CD4-positive, alpha-beta T cell treated with Interleukin-4 for 1 hour (primary cell): ENCODE data around the gene NOP9.
"Not testable (repeated sequence)": the region's sequence is repeated elsewhere in the genome, so short reads cannot be mapped to it uniquely, and the experiment has no call there.

Experiments used
- DNase-seq, 2 donors: peaks; one replicate each; pipeline ENCODE4 v3.0.0-alpha.2; 2020 to 2022

The NOP9 gene

DNA sequence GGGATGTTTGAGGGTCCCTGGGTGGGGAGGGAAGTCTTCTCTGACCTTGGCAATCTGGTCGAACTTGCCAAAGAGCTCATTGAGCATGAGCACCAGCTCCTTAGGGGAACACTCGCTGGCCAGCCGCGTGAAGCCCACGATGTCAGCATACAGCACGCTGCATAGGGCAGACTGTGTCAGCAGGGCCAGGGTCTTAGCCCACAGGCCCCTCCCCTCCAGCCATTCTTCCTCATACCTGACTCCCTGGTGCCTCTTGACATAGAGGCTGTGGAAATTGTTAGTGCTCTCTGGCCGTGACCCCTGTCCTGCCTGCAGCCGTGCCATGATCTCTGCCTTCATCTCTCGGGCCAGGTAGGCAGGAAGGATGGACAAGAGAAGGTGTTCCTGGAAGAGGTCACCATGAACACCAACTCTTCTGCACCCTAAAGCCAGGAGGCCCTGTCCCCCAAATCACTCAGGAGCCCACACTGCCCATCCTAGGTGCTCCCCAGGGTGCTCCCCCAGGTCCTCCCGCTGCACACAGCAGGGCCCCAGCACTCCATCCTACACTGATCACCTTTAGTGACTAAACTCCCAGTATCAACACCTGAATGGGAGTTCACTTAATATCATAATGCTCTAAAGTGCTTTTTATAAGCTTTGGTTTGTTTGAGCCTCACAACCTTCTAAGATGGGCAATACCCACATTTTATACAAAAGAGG is 31.5 kb downstream of the NOP9 start:
- DNase-seq, result no peak

DNA sequence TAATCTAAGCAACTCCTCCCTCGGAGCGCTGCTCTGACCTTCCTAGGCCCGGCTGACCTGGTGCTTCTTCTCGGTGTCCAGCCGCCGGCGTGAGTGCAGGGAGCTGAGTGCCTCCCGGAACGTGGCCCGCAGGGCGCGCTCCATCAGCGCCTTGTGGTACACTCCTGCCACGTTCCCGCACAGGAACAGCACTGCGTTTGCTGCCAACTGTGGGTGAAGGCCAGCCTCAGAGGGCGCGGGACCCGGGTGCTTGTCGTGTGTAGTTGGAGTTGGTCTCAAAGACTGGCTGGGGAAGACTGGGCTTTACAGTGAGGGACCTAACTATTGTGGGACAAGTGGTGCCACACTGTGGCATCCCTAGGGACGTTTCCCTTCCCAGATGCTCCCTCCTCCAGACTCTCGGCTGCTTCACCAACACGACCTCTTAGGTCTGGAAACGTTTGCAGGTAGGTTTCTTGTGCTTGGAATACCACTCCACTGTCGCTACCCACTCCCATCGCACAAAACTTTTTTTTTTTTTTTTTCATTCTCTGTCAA is 32.1 kb downstream of the NOP9 start:
- no peak for DNase-seq

- DNase-seq, result peak; percentile 92 to 94
These were observed 32.8 kb downstream of the NOP9 start for GRCh38 chr14:24332268-24332993.

DNA sequence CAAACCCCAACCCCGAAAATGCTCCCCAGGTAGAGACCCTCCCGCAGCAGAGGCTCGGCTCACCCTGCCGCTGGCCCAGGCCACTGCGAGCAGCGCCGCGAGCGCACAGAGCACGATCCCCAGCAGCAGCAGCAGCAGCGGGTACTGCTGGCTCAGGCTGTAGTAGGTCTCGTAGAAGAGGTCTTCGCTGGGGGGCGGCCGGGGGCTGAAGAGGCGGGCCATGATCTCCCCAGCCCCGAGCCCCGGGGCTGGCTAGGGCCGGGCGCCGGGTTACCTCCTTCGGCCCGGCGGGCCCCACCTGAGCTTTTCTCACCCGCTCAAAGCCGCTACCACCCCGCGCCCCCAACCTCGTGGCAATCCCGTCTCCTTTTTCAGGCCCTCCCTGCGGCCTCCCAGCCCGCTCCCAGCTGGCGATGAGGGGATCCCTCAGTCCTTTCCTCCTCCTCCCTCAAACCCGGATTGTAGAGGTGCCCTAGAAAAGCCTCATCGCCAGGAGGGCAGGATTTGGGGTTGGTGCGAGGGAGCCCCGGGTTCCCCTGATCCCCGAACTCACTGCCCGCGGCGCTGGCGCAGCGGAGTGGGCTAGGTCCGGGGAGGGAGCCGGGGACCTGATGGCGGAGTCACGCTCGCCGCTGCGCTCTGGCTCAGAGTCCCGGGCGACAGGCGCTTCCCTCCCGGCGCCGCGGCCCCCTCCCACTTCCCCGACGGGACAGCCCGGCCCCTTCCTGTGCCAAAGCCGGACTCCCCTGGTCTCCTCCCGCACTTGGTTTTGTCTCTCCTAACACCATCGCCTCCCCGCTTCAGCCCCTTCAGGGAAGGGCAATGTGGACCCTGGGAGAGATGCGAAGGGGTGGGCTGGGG is 35.0 kb downstream of the NOP9 start, which contains the start of gene ADCY4:
ADCY4 (minus strand) TSS at position 641 of the 861 bp plus-strand sequence; CDS start at position 222, 419 bp downstream.
- no peak for DNase-seq

- DNase-seq, result no peak
These were observed 36.0 kb downstream of the NOP9 start for GRCh38 chr14:24335461-24336171.

DNA sequence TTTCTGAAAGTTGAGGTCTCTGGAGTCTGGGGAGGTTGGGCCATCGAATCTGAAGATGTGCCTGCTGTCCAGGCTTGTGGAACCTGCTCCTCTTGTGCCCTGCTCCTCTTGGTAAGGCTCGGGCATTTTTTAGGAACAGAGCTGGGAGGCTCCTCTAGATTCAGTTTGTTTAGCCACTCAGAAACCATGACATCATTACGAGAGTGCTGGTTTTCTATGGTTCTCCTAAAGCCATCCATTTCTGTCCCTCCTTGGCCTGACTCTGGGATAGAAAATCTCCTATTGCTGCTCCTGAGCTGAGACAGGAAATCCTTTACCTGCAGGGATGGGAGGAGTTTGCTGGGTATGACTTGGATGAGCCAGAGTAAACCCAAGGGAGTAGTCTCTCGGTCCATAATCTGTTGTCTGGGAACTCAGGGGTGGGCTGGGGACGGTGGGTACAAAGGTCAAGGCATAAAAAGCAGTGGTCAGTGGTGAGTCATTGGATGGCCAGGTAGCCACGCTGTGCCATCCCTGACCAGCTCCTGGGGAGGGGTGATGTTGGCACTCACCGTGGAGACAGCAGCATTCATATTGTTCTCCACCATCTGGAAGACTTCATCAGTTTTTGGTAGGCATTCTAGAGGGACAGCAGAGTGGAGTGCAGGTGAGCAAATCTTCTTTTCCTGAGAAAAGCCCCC is 37.6 kb downstream of the NOP9 start:
- no peak for DNase-seq

GRCh38 chr14:24337824-24338175 is 38.1 kb downstream of the NOP9 start:
- no peak for DNase-seq

GRCh38 chr14:24338843-24339242 is 39.2 kb downstream of the NOP9 start:
- DNase-seq, result no peak

GRCh38 chr14:24339284-24340151 is 39.9 kb downstream of the NOP9 start, which contains the start of gene RIPK3:
Gene RIPK3, minus strand, starts transcription at chr14:24339991. Its CDS starts 165 bp downstream, at chr14:24339826.
- DNase-seq, result peak; percentile 67 to 68

DNA sequence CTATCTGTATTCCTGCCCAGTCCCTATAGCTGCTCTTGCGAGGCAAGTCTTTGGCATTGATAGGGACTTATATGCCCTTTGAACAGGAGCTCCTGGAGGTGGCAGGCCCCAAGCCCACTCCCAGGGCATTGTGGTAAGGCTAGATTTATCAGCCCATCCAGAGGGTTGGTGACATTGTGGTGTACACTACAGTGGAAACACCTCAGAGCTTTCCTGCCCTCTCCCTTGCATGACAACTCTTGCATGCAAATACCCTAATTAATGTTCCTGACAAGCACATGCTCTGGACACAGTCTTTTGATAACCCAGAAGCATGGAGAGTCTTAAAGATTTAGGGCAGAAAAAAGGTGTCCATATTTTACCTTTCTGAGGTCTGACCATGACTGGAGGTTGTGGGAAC is 41.0 kb downstream of the NOP9 start:
- DNase-seq, result no peak

GRCh38 chr14:24342889-24343288 is 43.2 kb downstream of the NOP9 start:
- DNase-seq, result no peak

DNA sequence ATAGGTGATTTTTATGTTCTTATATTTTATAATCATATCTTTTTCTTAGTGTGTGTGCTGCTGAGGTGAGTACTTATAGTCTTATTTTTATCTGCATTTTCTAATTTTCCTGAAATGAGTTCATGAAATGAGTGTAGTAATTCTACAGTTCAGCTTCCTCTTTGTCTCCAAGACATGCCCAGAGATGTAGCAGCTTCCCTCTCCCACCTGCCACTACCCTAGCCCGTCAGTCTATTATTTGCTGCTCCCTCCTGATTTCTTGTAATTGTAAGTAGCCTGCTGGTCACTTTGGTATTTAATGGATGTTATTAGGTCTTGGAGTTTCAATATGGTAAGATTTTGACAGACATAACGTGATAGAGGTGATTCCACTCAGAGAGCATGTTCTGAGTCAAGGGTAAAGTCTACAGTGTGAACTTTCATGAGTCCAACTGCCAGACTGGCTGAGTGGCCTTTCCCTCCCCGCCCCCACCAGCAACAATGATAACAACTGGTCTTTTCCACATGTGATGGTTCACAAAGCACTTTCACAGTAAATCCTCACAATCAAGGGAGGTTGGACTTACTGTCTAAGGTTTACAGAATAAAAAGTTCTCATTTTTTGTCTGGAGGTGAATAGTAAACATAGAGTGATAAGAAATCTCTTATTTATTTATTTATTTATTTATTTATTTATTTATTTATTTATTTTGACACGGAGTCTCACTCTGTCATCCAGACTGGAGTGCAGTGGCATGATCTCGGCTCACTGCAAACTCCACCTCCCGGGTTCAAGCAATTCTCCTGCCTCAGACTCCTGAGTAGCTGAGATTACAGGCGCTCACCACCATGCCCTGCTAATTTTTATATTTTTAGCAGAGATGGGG is 44.4 kb downstream of the NOP9 start:
- no peak for DNase-seq

DNA sequence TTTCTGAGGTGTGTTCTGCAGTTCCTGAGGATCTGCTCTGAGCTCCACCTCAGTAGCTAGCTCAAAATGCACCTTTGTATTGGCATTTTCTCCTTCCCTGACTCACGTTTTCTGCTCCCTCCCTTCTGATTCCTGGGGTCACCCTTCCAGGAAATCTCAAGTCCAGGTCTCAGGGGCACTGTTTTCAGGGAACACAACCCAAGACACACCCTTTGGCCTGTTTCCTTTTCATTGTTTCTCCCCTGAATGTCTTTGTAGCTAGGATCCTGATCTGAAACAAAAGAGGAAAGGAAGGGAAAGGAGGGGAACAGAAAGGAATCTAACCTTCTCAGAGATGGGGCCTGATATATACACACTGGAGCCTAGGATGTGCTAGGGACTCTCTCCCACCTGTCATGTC is 47.5 kb downstream of the NOP9 start:
- DNase-seq, result no peak

GRCh38 chr14:24348186-24348585 is 48.5 kb downstream of the NOP9 start:
- no peak for DNase-seq

GRCh38 chr14:24349742-24350141 is 50.1 kb downstream of the NOP9 start:
- DNase-seq, result no peak

- DNase-seq, result no peak
These were observed 51.9 kb downstream of the NOP9 start for GRCh38 chr14:24351517-24351916.

DNA sequence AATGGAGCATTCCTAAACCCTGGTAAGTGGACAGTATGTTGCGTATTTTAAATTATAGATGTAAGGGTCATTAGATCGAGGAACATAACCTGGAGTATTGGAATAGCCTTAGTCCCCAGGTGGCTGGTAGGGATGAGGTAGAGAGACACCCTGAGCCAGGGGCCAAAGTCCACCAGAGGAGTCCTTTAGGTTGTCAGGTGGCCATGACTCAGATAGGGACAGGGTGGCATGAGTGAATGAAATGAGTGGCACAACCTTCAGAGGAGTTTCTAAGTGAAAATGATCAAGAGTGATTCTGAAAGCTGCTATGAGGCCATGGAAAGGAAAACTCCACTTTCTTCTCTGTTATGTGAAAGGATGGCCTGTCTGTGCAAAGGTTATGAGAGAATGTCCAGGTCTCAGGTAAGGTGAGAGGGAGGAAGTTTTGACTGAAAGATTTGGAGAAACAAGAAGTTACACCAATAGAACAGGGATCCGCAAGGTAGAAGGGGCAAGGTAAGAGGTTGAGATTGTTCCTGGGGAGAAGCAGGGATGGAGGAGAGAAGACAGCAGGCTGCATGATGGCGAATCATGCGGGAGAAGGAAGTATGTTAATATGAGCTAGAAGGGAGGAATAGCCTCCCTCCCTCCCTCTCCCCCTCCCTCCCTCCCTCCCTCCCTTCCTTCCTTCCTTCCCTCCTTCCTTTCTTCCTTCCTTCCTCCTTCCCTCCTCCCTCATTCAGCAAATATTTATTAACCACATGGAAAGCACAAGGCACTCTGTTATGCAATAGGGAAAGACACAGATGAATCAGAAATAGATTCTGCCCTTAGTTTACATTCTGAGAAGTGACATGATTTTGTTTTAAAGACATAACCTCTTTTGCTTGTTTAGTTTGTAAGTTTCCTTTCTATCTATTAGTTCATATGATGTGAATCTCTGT is 54.2 kb downstream of the NOP9 start:
- no peak for DNase-seq

DNA sequence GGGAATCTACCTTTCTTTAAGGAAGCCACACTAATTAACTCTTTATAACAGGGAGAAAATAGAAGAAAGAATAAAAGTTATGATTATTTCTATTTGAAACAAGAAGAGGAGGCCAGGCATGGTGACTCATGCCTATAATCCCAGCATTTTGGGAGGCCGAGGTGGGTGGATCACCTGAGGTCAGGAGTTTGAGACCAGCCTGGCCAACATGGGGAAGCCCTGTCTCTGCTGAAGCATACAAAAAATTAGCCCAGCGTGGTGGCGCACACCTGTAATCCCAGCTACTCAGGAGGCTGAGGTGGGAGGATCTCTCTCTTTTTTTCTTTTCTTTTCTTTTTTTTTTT is 54.8 kb downstream of the NOP9 start:
- not testable (repeated sequence) for DNase-seq

- no peak for DNase-seq
These were observed 55.4 kb downstream of the NOP9 start for GRCh38 chr14:24355009-24355408.
